Kidney (tissue), 14 donors: Measurements from ENCODE around the gene FSTL5. TPM values are rescaled to one million over a fixed set of nuclear protein-coding genes. Genes with fewer than 3 reads are reported as not detected.

ENCODE experiments used
- DNase-seq, 5 donors: peaks; one replicate each; pipeline ENCODE4 v3.0.0-alpha.2; 2013 to 2020
- FAIRE-seq: peaks from 2 replicates; lab custom pipeline; 2012; peaks lifted over from hg19 to GRCh38; lab: Jason Lieb, UNC
- H3K27ac ChIP-seq, 2 donors: one replicate each; pipeline ENCODE4 v1.7.0; 2013; ENCODE audit warnings: low read depth in 2 of 2, low read length in 2 of 2, inconsistent platforms in 1 of 2
- H3K27me3 ChIP-seq: one replicate; pipeline ENCODE4 v1.7.1; 2013; ENCODE audit warnings: low read length, inconsistent platforms; ENCODE audit not compliant: control insufficient read depth, insufficient read depth
- H3K36me3 ChIP-seq, 3 donors: one replicate each; pipeline versions ENCODE4 v1.7.0 to v1.7.1; 2013; ENCODE audit warnings: low read length in 3 of 3, control low read depth in 1 of 3, inconsistent platforms in 1 of 3; ENCODE audit not compliant: insufficient read depth in 3 of 3, control insufficient read depth in 2 of 3
- H3K4me1 ChIP-seq, 3 donors: one replicate each; pipeline versions ENCODE4 v1.7.0 to v1.7.1; 2013; ENCODE audit warnings: low read length in 3 of 3, inconsistent platforms in 1 of 3, low read depth in 1 of 3; ENCODE audit not compliant: control insufficient read depth in 2 of 3, insufficient read depth in 2 of 3
- H3K4me3 ChIP-seq, 3 donors: one replicate each; pipeline versions ENCODE4 v1.7.0 to v1.8.1; 2013; ENCODE audit warnings: low read length in 3 of 3, control low read depth in 1 of 3, inconsistent platforms in 1 of 3
- H3K9ac ChIP-seq, 3 donors: one replicate each; pipeline versions ENCODE4 v1.7.0 to v1.7.1; 2013; ENCODE audit warnings: low read length in 3 of 3, control low read depth in 1 of 3, inconsistent platforms in 1 of 3
- H3K9me3 ChIP-seq, 3 donors: one replicate each; pipeline versions ENCODE4 v1.7.0 to v1.7.1; 2013; ENCODE audit warnings: low read length in 3 of 3, control low read depth in 1 of 3, inconsistent platforms in 1 of 3; ENCODE audit not compliant: control insufficient read depth in 2 of 3, insufficient read depth in 1 of 3
- CTCF ChIP-seq: IDR thresholded peaks from 3 replicates; pipeline ENCODE4 v1.5.1; 2012; ENCODE audit warnings: mild to moderate bottlenecking, moderate library complexity, borderline replicate concordance; ENCODE audit not compliant: insufficient read depth; ENCODE audit errors: extremely low read depth
- intact Hi-C: fragments of 100-400 bp; cut with DNase I; formaldehyde crosslinking; loops from one replicate; pipeline ENCODE4 v1.11.1; 2022
- polyA plus RNA-seq: library from polyadenylated mRNA; stranded (reverse); fragments of 350-450 nt; fragmentation: Illumina TruSeq; extraction: RNeasy Lipid Tissue Mini Kit (QIAGEN cat#74804); gene quantifications from one replicate; pipeline ENCODE4 v1.2.3, GENCODE V29; 2014; ENCODE audit warnings: low read depth, low replicate concordance; ENCODE audit not compliant: insufficient read depth
- total RNA-seq: library from RNA; stranded (reverse); fragmentation: NEBNext Ultra II Directional; extraction: Animal tissue kit (Norgen Biotek cat#: 25700); gene quantifications from one replicate; pipeline ENCODE4 v1.2.1, GENCODE V29; 2021
- donor health status: control.
- donor health status: control.
- donor health status: control.
- donor health status: control.
- donor health status: control.
- donor health status: DM: yes; HTN: yes; CAD: no.
- donor health status: Normal renal cell carcinoma (clear cell type).

The FSTL5 gene
- total and polyA plus RNA-seq, 2 donors from 2014 or later, result 0.09 TPM; not detected in 1

GRCh38 chr4:161466316-161466715 is 697.5 kb downstream of the FSTL5 start:
- no peaks in the 10 kb centered on the region for H3K4me1 ChIP-seq
- intact Hi-C loops, result no loop called here
- no peak for FAIRE-seq

GRCh38 chr4:161463436-161463835 is 700.4 kb downstream of the FSTL5 start:
- intact Hi-C loops, result no loop called here
- Histone ChIP-seq H3K36me3 (no peaks in the 10 kb centered on the region), H3K4me3 (no peak overlapping the region), H3K27me3 (no peaks in the 10 kb centered on the region), H3K4me1 (no peaks in the 10 kb centered on the region), H3K9ac (no peak overlapping the region), H3K9me3 (no peaks in the 10 kb centered on the region), H3K27ac (no peak overlapping the region)
- FAIRE-seq, result no peak
- no peak for TF ChIP-seq CTCF
- DNase-seq, result no peak

More at GRCh38 chr4:161466316-161466715, 697.5 kb downstream of the FSTL5 start:
- Histone ChIP-seq H3K27me3 (no peaks in the 10 kb centered on the region), H3K9ac (no peak overlapping the region), H3K9me3 (no peaks in the 10 kb centered on the region), H3K36me3 (no peaks in the 10 kb centered on the region), H3K4me3 (no peak overlapping the region), H3K27ac (no peak overlapping the region)
- TF ChIP-seq CTCF, result no peak
- no peak for DNase-seq

- Histone ChIP-seq H3K36me3 (no peaks in the 10 kb centered on the region), H3K4me3 (no peak overlapping the region), H3K27me3 (no peaks in the 10 kb centered on the region), H3K27ac (no peak overlapping the region), H3K9ac (no peak overlapping the region), H3K9me3 (no peaks in the 10 kb centered on the region), H3K4me1 (no peaks in the 10 kb centered on the region)
- intact Hi-C loops, result no loop called here
- no peak for TF ChIP-seq CTCF
- DNase-seq (no peak), FAIRE-seq (no peak)
These were observed 705.9 kb downstream of the FSTL5 start for GRCh38 chr4:161457906-161458305.

GRCh38 chr4:161457311-161457710 is 706.5 kb downstream of the FSTL5 start:
- Histone ChIP-seq H3K27ac (no peak overlapping the region), H3K9ac (no peak overlapping the region), H3K9me3 (no peaks in the 10 kb centered on the region), H3K27me3 (no peaks in the 10 kb centered on the region), H3K4me3 (no peak overlapping the region), H3K36me3 (no peaks in the 10 kb centered on the region), H3K4me1 (no peaks in the 10 kb centered on the region)
- FAIRE-seq, result no peak
- intact Hi-C loops, result no loop called here
- TF ChIP-seq CTCF, result no peak
- DNase-seq, result no peak
